ENCODE results near the gene ZNF607. TPM values are rescaled to one million over a fixed set of nuclear protein-coding genes. Genes with fewer than 3 reads are reported as not detected.

ZNF607 gene
- total RNA-seq, 4 donors from 2014 or later: 0.62 to 2.7 (median 1.5) TPM

DNA sequence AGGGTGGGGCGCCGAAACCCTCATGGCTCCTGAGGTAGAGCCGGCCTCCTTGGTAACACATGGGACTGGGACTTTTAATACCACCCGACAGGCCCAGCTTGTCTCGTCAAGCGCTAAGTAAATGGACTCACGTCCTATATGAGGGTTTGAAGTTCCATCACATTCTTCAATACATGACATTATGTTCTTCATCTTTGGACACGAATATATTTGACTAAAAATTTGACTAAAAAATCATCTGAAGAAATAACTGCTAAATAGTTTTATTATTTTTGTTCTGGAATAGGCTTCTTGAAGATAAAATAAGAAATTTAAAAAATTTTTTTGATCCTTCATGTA is 335 bp upstream of the ZNF607 start:
- in situ Hi-C loops (cut with MboI; ENCODE audit: low sequenced_read_pairs in 4 of 4): no loop called here
- ATAC-seq (no peak), DNase-seq (no peak)
- H3K4me1 ChIP-seq: peaks cover 6 to 13% of the 10 kb centered on the region in 2 donors
- H3K36me3 ChIP-seq: no peaks in the 10 kb centered on the region
- no peaks in the 10 kb centered on the region for H3K27me3 ChIP-seq
- H3K4me3 ChIP-seq: peak overlapping the region; percentile 67 to 88 (median 82)
- intact Hi-C loops (cut with DNase I; ENCODE audit: low total_unique reads): loop anchor here (2.0 kb wide), 2 partner anchors 63 to 125 kb away; partner anchors contain the start of genes ZNF540 and ZNF571
- no peak for TF ChIP-seq CTCF (IDR thresholded peaks at IDR 0.05 in 4 of 5, conservative IDR thresholded peaks at IDR 0.05 in 1 of 5)
- no peak for TF ChIP-seq POLR2A (IDR thresholded peaks at IDR 0.05)
- no peaks in the 10 kb centered on the region for H3K9me3 ChIP-seq
- peak overlapping the region; percentile 54 to 77 (median 70) for H3K27ac ChIP-seq

DNA sequence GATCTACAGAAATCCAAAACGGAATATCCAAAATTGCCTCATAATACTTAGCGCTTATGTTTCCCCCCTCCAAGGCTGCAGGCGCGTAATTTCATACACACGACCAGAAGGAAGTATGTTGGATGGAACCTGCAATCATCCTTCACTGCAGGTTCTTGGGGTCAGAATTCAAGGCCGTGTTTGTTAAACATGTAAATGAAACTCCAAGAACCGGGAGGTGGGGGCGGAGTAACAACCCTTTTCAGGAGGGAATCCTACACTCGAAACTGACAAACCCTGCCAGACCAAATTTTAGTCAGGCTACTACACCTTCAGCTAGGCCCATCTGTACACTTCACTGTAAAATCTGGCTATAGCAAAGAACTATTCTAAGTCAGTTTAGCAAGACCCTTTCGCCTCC is 1.3 kb downstream of the ZNF607 start:
- no peaks in the 10 kb centered on the region for H3K9me3 ChIP-seq
- peak overlapping the region in 3 of 4 donors; percentile 67 to 88 (median 77) for H3K4me3 ChIP-seq
- no peaks in the 10 kb centered on the region for H3K27me3 ChIP-seq
- H3K27ac ChIP-seq: no peak overlapping the region
- no peak for TF ChIP-seq CTCF (IDR thresholded peaks at IDR 0.05 in 4 of 5, conservative IDR thresholded peaks at IDR 0.05 in 1 of 5)
- TF ChIP-seq POLR2A (IDR thresholded peaks at IDR 0.05): no peak
- intact Hi-C loops (cut with DNase I; ENCODE audit: low total_unique reads): loop anchor here (2.0 kb wide), 2 partner anchors 62 to 124 kb away; partner anchors contain the start of genes ZNF540 and ZNF571
- no peak for DNase-seq
- H3K36me3 ChIP-seq: no peaks in the 10 kb centered on the region
- in situ Hi-C loops (cut with MboI; ENCODE audit: low sequenced_read_pairs in 4 of 4): no loop called here
- ATAC-seq: no peak
- H3K4me1 ChIP-seq: peaks cover 6 to 13% of the 10 kb centered on the region in 2 donors

DNA sequence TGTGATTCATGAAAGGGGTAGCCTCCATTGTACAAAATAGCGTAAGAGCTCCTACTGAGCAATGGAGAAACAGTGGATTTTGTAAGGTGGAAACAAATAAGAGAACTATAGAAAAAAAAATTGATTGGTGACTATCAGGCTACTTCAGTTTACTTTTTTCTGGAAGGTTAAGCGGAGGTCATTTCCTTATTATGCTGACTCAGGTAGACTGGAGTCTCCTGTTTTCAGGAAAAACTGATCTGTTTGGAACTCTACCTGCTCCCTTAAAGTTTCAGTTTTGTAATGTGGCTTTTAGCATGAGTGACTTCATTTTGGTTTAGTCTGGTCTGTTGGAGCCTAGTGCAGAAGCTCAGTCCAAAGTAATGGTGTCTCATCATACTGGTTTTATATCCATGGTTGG is 3.4 kb downstream of the ZNF607 start:
- no peak for DNase-seq
- no peak overlapping the region for H3K4me3 ChIP-seq
- in situ Hi-C loops (cut with MboI; ENCODE audit: low sequenced_read_pairs in 4 of 4): no loop called here
- H3K27me3 ChIP-seq: no peaks in the 10 kb centered on the region
- H3K9me3 ChIP-seq: no peaks in the 10 kb centered on the region
- H3K27ac ChIP-seq: no peak overlapping the region
- peaks cover 0 to 4% of the 10 kb centered on the region in 2 donors for H3K36me3 ChIP-seq
- TF ChIP-seq POLR2A (IDR thresholded peaks at IDR 0.05): no peak
- intact Hi-C loops (cut with DNase I; ENCODE audit: low total_unique reads): no loop called here
- ATAC-seq: no peak
- peaks cover 6 to 13% of the 10 kb centered on the region in 2 donors for H3K4me1 ChIP-seq

DNA sequence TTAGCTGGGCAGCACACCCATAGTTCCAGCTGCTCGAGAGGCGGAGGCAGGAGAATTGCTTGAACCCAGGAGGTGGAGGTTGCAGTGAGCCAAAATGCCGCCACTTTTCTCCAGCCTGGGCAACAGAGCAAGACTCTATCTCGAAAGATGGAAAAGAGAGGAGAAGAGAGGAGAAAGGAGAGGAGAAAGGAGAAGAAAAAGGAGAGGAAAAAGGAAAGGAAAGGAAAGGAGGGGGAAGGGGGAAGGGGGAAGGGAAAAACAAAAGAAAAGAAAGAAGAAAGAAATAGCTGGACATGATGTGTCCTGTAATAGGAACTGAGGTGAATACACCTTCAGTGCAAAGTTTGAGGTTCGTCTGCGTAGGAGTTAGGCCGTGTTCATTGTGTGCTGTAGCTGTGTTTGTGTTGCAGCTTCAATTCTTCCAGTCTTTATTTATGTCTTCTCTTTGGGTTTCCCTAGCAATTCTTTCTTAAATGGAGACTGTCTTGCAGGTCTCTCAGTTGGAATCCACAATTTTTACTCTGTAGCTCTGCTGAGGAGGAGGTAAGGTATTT is 13.4 kb downstream of the ZNF607 start:
- DNase-seq: no peak
- peaks cover 6 to 54% of the 10 kb centered on the region in 2 donors for H3K36me3 ChIP-seq
- no peaks in the 10 kb centered on the region for H3K4me1 ChIP-seq
- no peak for ATAC-seq
- H3K4me3 ChIP-seq: no peak overlapping the region
- in situ Hi-C loops (cut with MboI; ENCODE audit: low sequenced_read_pairs in 4 of 4): no loop called here
- intact Hi-C loops (cut with DNase I; ENCODE audit: low total_unique reads): no loop called here
- H3K9me3 ChIP-seq: peaks cover 0 to 5% (median 0%) of the 10 kb centered on the region in 3 donors
- H3K27me3 ChIP-seq: no peaks in the 10 kb centered on the region
- TF ChIP-seq POLR2A (IDR thresholded peaks at IDR 0.05) (no peak), CTCF (IDR thresholded peaks at IDR 0.05 in 4 of 5, conservative IDR thresholded peaks at IDR 0.05 in 1 of 5) (no peak)
- no peak overlapping the region for H3K27ac ChIP-seq

- intact Hi-C loops (cut with DNase I; ENCODE audit: low total_unique reads): no loop called here
- DNase-seq (no peak), ATAC-seq (no peak)
- H3K27ac ChIP-seq: no peak overlapping the region
- no peak for TF ChIP-seq POLR2A (IDR thresholded peaks at IDR 0.05)
- TF ChIP-seq CTCF (IDR thresholded peaks at IDR 0.05 in 4 of 5, conservative IDR thresholded peaks at IDR 0.05 in 1 of 5): no peak
- no peaks in the 10 kb centered on the region for H3K27me3 ChIP-seq
- in situ Hi-C loops (cut with MboI; ENCODE audit: low sequenced_read_pairs in 4 of 4): no loop called here
- peaks cover 0 to 63% of the 10 kb centered on the region in 2 donors for H3K36me3 ChIP-seq
- no peaks in the 10 kb centered on the region for H3K9me3 ChIP-seq
- H3K4me1 ChIP-seq: no peaks in the 10 kb centered on the region
- no peak overlapping the region for H3K4me3 ChIP-seq
Observed at GRCh38 chr19:37699057-37699456, 20.5 kb downstream of the ZNF607 start.

Data from gastrocnemius medialis (tissue), 4 donors.